ENCODE measurements around the gene ARSG. TPM values are rescaled to one million over a fixed set of nuclear protein-coding genes. Genes with fewer than 3 reads are reported as not detected.

ARSG gene
- total RNA-seq, 1 donor = 7.6 TPM

DNA sequence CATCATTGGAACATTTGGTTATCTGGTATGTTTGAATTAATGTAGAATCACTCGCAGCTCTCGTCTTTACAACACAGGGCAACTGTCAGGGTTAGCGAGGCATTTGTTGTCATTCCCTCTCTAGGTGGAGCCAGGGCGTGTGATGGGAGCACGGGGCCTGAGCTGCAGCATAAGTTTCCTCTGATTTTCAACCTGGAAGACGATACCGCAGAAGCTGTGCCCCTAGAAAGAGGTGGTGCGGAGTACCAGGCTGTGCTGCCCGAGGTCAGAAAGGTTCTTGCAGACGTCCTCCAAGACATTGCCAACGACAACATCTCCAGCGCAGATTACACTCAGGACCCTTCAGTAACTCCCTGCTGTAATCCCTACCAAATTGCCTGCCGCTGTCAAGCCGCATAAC lies 128.8 kb downstream of the ARSG start:
- Histone ChIP-seq H3K9me3 (ENCODE audit: low read depth, low read length) (no peaks in the 10 kb centered on the region), H3K4me3 (ENCODE audit: insufficient read depth, low read length) (no peak overlapping the region), H3K79me2 (ENCODE audit: insufficient read depth, low read length) (no peaks in the 10 kb centered on the region), H3K27ac (ENCODE audit: low read depth, low read length) (no peak overlapping the region), H3K4me1 (ENCODE audit: insufficient read depth, low read length) (no peaks in the 10 kb centered on the region), H4K20me1 (ENCODE audit: insufficient read depth, low read length) (peaks cover 5% of the 10 kb centered on the region), H3K36me3 (ENCODE audit: insufficient read depth, low read length) (peaks cover 45% of the 10 kb centered on the region), H3K27me3 (ENCODE audit: insufficient read depth, low read length) (no peaks in the 10 kb centered on the region), H3K4me2 (ENCODE audit: insufficient read depth, low read length) (no peak overlapping the region), H2AFZ (ENCODE audit: low read length) (no peak overlapping the region)
- no peak for DNase-seq (ENCODE audit: insufficient read length, low spot score, missing footprints)
- TF ChIP-seq, protein P1, sequence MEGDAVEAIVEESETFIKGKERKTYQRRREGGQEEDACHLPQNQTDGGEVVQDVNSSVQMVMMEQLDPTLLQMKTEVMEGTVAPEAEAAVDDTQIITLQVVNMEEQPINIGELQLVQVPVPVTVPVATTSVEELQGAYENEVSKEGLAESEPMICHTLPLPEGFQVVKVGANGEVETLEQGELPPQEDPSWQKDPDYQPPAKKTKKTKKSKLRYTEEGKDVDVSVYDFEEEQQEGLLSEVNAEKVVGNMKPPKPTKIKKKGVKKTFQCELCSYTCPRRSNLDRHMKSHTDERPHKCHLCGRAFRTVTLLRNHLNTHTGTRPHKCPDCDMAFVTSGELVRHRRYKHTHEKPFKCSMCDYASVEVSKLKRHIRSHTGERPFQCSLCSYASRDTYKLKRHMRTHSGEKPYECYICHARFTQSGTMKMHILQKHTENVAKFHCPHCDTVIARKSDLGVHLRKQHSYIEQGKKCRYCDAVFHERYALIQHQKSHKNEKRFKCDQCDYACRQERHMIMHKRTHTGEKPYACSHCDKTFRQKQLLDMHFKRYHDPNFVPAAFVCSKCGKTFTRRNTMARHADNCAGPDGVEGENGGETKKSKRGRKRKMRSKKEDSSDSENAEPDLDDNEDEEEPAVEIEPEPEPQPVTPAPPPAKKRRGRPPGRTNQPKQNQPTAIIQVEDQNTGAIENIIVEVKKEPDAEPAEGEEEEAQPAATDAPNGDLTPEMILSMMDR (IDR thresholded peaks at IDR 0.05; ENCODE audit: extremely low read depth, low read depth, low read length) = no peak

DNA sequence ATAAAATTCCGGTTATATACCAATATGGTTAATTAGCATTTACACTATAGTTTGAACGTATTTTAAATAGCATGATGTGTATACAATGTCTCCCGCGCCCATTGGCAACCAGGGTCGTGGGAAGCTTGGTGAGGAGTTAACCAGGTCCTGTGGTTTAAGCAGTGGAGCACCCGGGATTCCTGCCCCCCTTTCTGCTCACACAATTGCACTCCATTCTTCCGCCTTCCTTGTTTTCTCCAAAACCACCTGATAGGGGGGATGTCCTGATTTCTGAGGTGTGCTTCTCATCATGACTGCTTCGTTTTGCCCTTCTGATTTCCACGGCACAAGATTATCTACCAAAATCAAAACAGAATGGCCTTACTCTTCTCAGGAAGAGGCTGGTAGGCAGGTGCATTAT lies 130.2 kb downstream of the ARSG start:
- no peaks in the 10 kb centered on the region for H3K27me3 ChIP-seq (ENCODE audit: insufficient read depth, low read length)
- TF ChIP-seq, protein P1 (IDR thresholded peaks at IDR 0.05; ENCODE audit: extremely low read depth, low read depth, low read length) = no peak
- DNase-seq (ENCODE audit: insufficient read length, low spot score, missing footprints) = no peak
- H2AFZ ChIP-seq (ENCODE audit: low read length) = no peak overlapping the region
- H3K4me2 ChIP-seq (ENCODE audit: insufficient read depth, low read length) = no peak overlapping the region
- H3K4me1 ChIP-seq (ENCODE audit: insufficient read depth, low read length) = no peaks in the 10 kb centered on the region
- peaks cover 5% of the 10 kb centered on the region for H4K20me1 ChIP-seq (ENCODE audit: insufficient read depth, low read length)
- H3K27ac ChIP-seq (ENCODE audit: low read depth, low read length) = no peak overlapping the region
- H3K4me3 ChIP-seq (ENCODE audit: insufficient read depth, low read length) = no peak overlapping the region
- peaks cover 57% of the 10 kb centered on the region for H3K36me3 ChIP-seq (ENCODE audit: insufficient read depth, low read length)
- no peaks in the 10 kb centered on the region for H3K9me3 ChIP-seq (ENCODE audit: low read depth, low read length)
- H3K79me2 ChIP-seq (ENCODE audit: insufficient read depth, low read length) = no peaks in the 10 kb centered on the region

DNA sequence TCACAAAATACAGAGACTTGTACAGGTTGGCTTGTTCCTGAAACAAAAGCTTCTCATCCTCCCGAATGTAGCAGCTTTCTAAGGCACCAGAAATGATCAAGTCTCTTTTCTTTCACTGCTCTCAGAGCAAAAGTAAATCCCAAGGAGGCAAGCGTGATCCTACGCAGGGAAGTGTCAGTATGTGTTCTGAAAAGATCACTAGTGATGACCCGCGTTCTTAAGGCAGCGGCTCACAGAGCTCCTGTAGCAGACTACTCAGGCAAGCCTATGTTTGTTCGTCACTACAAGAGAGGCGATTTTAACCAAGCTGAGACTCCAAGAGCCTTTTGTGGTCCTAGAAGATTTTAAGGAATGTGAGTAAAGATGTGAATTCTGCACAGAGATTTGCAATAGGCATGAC lies 131.5 kb downstream of the ARSG start:
- H3K4me3 ChIP-seq (ENCODE audit: insufficient read depth, low read length) = no peak overlapping the region
- peaks cover 5% of the 10 kb centered on the region for H4K20me1 ChIP-seq (ENCODE audit: insufficient read depth, low read length)
- H3K79me2 ChIP-seq (ENCODE audit: insufficient read depth, low read length) = no peaks in the 10 kb centered on the region
- H3K9me3 ChIP-seq (ENCODE audit: low read depth, low read length) = no peaks in the 10 kb centered on the region
- no peaks in the 10 kb centered on the region for H3K27me3 ChIP-seq (ENCODE audit: insufficient read depth, low read length)
- TF ChIP-seq, protein P1 (IDR thresholded peaks at IDR 0.05; ENCODE audit: extremely low read depth, low read depth, low read length) = no peak
- DNase-seq (ENCODE audit: insufficient read length, low spot score, missing footprints) = peak; percentile 38
- peaks cover 67% of the 10 kb centered on the region for H3K36me3 ChIP-seq (ENCODE audit: insufficient read depth, low read length)
- H3K27ac ChIP-seq (ENCODE audit: low read depth, low read length) = no peak overlapping the region
- no peak overlapping the region for H2AFZ ChIP-seq (ENCODE audit: low read length)
- no peak overlapping the region for H3K4me2 ChIP-seq (ENCODE audit: insufficient read depth, low read length)
- no peaks in the 10 kb centered on the region for H3K4me1 ChIP-seq (ENCODE audit: insufficient read depth, low read length)

DNA sequence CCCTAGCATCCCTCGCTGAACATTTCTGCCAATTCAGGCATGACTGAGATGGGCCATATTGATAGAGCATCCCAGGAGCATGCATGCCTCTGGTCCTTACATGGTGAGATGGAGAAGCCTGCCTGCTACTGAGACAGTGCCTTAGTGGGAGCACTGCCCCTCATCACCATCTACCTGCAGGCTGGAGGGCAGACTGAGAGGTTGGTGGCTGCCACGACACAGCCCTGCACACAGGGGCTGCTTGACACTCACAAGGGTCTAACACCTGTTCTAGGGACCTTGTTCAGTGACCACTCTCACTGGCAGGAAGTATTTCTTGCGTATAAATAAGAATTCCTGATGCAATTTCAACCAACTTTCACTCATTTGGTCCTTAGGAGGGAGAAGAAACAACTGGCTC lies 132.0 kb downstream of the ARSG start:
- H3K79me2 ChIP-seq (ENCODE audit: insufficient read depth, low read length) = no peaks in the 10 kb centered on the region
- no peaks in the 10 kb centered on the region for H3K4me1 ChIP-seq (ENCODE audit: insufficient read depth, low read length)
- no peak overlapping the region for H3K4me3 ChIP-seq (ENCODE audit: insufficient read depth, low read length)
- H2AFZ ChIP-seq (ENCODE audit: low read length) = no peak overlapping the region
- no peaks in the 10 kb centered on the region for H3K9me3 ChIP-seq (ENCODE audit: low read depth, low read length)
- no peak for DNase-seq (ENCODE audit: insufficient read length, low spot score, missing footprints)
- H4K20me1 ChIP-seq (ENCODE audit: insufficient read depth, low read length) = peaks cover 5% of the 10 kb centered on the region
- TF ChIP-seq, protein P1 (IDR thresholded peaks at IDR 0.05; ENCODE audit: extremely low read depth, low read depth, low read length) = no peak
- no peak overlapping the region for H3K4me2 ChIP-seq (ENCODE audit: insufficient read depth, low read length)
- no peaks in the 10 kb centered on the region for H3K27me3 ChIP-seq (ENCODE audit: insufficient read depth, low read length)
- H3K36me3 ChIP-seq (ENCODE audit: insufficient read depth, low read length) = peaks cover 72% of the 10 kb centered on the region
- H3K27ac ChIP-seq (ENCODE audit: low read depth, low read length) = no peak overlapping the region
